ENCODE results near the gene ZNF629.

ZNF629 gene

GRCh38 chr16:30747331-30747730 lies 39.7 kb downstream of the ZNF629 start:
- DNase-seq: peak; percentile 52

- DNase-seq: no peak
Observed at GRCh38 chr16:30746638-30747175, 40.3 kb downstream of the ZNF629 start.

DNA sequence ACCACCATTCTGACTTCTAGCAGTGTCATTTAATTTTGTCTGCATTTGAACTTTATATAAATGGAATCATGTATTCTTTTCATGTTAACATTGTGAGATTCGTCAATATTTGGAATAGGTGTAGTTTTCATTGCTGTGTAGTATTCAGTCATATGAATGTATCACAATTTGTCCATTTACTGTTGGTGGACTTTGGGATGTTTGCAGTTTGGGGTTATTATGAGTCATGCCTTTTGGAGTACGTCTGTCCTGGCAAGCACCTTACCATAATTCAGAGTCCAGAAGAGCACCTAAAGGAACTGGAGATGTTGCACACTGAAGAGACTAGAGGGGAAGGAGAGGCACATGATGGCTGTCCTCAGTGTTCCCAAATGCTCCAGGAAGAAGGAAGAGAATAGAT lies 41.9 kb downstream of the ZNF629 start:
- DNase-seq: no peak

- DNase-seq: no peak
Observed at GRCh38 chr16:30744183-30744582, 42.8 kb downstream of the ZNF629 start.

DNA sequence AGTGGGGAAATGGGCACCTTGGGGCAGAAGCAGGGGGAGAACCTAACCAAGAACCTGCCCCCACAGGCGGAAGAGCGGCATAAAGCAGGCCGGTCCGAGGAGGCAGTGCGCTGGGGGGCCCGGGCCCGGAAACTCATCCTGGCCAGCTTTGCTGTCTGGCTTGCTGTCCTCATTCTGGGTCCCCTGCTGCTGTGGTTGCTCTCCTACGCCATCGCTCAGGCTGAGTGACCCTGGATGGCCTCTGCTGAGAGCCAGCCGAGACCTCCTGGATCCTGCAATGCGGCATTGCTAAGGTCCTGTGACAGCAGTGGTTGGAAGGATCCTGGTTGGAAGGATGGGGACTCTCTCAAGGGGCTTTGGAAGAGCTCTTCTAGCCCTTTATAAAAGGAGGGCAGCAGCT lies 43.3 kb downstream of the ZNF629 start:
- DNase-seq: no peak

- peak; percentile 92 for DNase-seq
Observed at GRCh38 chr16:30741461-30741914, 45.5 kb downstream of the ZNF629 start.

DNA sequence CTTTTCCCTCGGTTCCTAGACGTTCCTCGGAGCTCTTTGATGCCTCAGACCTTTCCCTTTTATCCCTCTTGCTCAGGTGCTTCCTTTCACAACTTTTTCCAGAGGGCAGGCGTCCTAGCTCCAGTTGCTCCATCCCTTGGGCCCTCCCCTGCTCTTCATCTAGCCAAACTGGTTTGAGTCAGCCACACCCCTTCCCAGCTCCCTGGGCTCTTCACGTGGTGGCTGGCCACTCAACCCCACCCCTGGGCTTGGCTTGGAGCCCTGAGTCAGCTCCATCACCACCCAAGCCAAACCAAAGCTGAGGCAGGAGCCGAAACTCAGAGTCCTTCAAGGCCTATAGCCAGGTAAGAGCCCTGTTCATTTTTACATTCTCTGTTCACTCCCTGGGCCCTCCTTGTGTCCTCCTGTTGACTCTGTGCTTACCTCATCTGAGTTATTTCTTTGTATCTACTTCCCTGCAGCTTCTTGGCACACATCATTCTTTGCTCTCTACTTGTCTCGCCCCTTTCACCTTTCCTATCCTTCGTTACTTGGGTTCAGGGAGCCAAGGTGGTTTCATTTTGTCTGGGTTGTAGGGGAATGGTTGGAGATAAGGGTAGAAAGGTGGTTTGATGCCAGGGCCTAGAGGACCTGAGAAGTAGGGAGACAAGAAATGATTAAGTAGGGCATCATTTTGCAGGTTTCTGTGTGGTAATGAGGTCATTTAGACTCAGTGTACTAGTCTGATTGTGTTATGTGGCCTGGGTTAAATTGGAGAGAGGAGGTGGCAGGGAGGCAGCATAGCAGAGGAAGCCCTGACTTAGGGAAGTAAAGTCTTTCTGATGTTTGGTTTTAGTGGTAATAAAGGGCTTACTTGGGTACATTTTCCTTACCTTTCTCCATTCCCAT lies 46.4 kb downstream of the ZNF629 start:
- peak; percentile 80 for DNase-seq

- no peak for DNase-seq
Observed at GRCh38 chr16:30738984-30739951, 47.7 kb downstream of the ZNF629 start.

GRCh38 chr16:30737794-30738648 lies 49.0 kb downstream of the ZNF629 start:
- no peak for DNase-seq

DNA sequence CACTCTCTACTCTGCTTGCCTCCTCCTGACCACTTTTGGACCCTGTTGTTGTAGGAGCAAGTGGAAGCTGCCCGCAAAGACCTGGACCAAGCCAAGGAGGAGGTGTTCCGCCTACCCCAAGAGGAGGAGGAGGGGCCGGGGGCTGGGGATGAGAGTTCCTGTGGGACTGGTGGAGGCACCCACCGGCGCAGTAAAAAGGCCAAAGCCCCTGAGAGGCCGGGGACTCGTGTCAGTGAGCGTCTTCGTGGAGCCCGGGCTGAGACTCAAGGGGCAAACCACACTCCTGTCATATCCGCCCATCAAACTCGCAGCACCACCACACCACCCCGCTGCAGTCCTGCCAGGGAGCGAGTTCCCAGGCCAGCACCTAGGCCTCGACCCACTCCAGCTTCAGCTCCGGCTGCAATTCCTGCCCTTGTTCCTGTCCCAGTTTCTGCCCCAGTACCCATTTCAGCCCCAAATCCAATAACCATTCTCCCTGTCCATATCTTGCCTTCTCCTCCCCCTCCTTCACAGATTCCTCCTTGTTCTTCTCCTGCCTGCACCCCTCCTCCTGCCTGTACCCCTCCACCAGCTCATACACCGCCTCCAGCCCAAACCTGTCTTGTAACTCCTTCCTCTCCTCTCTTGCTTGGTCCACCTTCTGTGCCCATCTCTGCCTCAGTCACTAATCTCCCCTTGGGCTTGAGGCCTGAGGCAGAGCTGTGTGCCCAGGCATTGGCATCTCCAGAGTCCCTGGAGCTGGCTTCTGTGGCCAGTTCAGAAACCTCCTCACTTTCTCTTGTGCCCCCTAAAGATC lies 49.8 kb downstream of the ZNF629 start:
- DNase-seq: no peak

DNA sequence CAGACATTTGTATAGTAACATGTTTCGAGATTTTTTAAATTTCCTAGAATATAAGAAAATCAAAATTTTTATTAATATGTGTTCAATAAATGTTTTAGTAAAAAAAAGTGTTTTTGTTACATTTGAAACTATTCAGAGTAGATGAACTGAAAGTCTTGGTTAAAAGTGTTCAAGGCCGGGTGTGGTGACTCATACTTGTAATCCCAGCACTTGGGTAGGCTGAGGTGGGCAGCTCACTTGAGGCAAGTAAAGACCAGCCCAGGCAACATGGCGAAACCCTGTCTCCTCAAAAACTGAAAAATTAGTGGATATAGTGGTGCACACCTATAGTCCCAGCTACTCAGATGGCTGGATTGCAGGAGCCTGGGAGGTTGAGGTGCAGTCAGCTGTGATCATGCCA lies 55.6 kb downstream of the ZNF629 start:
- DNase-seq: no peak

DNA sequence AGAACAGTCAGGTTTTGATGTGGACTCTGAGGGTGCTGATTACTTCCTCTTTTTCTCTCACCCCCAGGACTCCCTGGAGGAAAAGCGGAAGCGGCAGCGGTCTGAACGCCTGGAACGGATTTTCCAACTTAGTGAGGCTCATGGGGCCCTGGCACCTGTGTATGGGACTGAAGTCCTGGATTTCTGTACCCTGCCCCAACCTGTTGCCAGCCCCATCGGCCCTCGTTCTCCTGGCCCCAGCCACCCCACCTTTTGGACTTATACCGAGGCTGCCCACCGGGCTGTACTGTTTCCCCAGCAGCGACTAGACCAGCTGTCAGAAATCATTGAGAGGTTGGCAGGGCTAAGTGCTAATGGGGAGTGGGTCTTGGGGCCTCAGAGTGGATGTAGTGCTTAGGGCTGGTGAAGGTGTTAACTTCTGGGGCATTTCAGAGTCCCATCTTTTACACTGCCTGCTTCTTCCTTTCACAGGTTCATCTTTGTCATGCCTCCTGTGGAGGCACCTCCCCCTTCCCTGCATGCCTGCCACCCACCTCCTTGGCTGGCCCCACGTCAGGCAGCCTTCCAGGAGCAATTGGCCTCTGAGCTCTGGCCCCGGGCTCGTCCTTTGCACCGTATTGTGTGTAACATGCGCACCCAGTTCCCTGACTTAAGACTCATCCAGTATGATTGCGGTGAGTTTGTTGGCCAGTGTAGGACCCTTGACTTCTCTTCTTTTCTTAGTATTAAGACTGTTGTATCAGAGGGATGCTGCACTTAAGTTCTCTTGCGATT lies 57.9 kb downstream of the ZNF629 start:
- no peak for DNase-seq

Data from EL (cell line).